SU-DHL-6 (cell line): ENCODE measurements around the gene DCHS2.

Source experiments
- H2AFZ ChIP-seq: fragments of 200-600 bp; sonication (generic); 2 replicates; pipeline ENCODE4 v1.6.1; 2014; ENCODE audit warnings: low read depth, mild to moderate bottlenecking, moderate library complexity, mixed read lengths, antibody characterized with exemption, low read length; ENCODE audit not compliant: severe bottlenecking
- H3F3A ChIP-seq: fragments of 200-600 bp; shearing (Covaris generic); 2 replicates; pipeline ENCODE4 v1.6.0; 2016; ENCODE audit warnings: antibody characterized with exemption, mild to moderate bottlenecking; ENCODE audit not compliant: insufficient read depth
- H3K27ac ChIP-seq: fragments of 200-600 bp; sonication (generic); 2 replicates; pipeline ENCODE4 v1.5.1; 2016; ENCODE audit warnings: low read depth, mild to moderate bottlenecking, low read length, moderate library complexity, mixed read lengths
- H3K27me3 ChIP-seq: fragments of 200-600 bp; sonication (generic), shearing (Covaris generic); 2 replicates; pipeline ENCODE4 v1.6.0; 2014; ENCODE audit warnings: mild to moderate bottlenecking, low read length
- H3K36me3 ChIP-seq: fragments of 200-600 bp; sonication (generic); 2 replicates; pipeline ENCODE4 v1.6.1; 2014; ENCODE audit warnings: mild to moderate bottlenecking, low read length, mixed read lengths
- H3K4me2 ChIP-seq: fragments of 300-600, 200-600 bp; shearing (Covaris generic), sonication (generic); 2 replicates; pipeline ENCODE4 v1.6.0; 2014; ENCODE audit warnings: low read length, low read depth, mild to moderate bottlenecking; ENCODE audit not compliant: poor library complexity, severe bottlenecking
- H3K4me3 ChIP-seq: fragments of 200-600 bp; sonication (generic); 2 replicates; pipeline ENCODE4 v1.5.1; 2014; ENCODE audit warnings: antibody characterized with exemption, low read length, mild to moderate bottlenecking, mixed read lengths; ENCODE audit not compliant: insufficient read depth, poor library complexity, severe bottlenecking
- H3K79me2 ChIP-seq: fragments of 200-600 bp; sonication (generic); 2 replicates; pipeline ENCODE4 v1.6.1; 2014; ENCODE audit warnings: mild to moderate bottlenecking, low read length, moderate library complexity; ENCODE audit not compliant: insufficient read depth
- H3K9ac ChIP-seq: fragments of 200-600 bp; sonication (generic); 2 replicates; pipeline ENCODE4 v1.7.0; 2014; ENCODE audit warnings: mild to moderate bottlenecking, low read length
- H3K9me2 ChIP-seq: fragments of 200-600 bp; sonication (generic); replicated peaks from 2 replicates; pipeline ENCODE4 v1.6.1; 2014; ENCODE audit warnings: low read length; ENCODE audit not compliant: insufficient read depth
- H3K9me3 ChIP-seq: fragments of 200-600 bp; sonication (generic); 2 replicates; pipeline ENCODE4 v1.6.1; 2014; ENCODE audit warnings: low read length, mixed read lengths; ENCODE audit not compliant: insufficient read depth
- H4K20me1 ChIP-seq: fragments of 200-600 bp; sonication (generic); 2 replicates; pipeline ENCODE4 v1.6.1; 2014; ENCODE audit warnings: low read depth, mild to moderate bottlenecking, antibody characterized with exemption, low read length, moderate library complexity, mixed read lengths
- EZH2phosphoT487 ChIP-seq: fragments of 200-600 bp; sonication (generic), shearing (Covaris generic); conservative IDR thresholded peaks from 2 replicates; pipeline ENCODE4 v1.6.1; 2018; ENCODE audit warnings: mild to moderate bottlenecking, antibody characterized with exemption, low read length, moderate library complexity, mixed read lengths
- TF ChIP-seq, protein P1 (sequence below): fragments of 200-600 bp; sonication (generic); IDR thresholded peaks from one replicate; pipeline ENCODE4 v1.5.1; 2017; ENCODE audit warnings: antibody characterized with exemption, mild to moderate bottlenecking, low read length, moderate library complexity; ENCODE audit not compliant: insufficient read depth, poor library complexity, severe bottlenecking

Gene DCHS2

GRCh38 chr4:154490583-154491340 lies 837 bp downstream of the DCHS2 start:
- no peak overlapping the region for H3K4me2 ChIP-seq
- no peak overlapping the region for H3K9ac ChIP-seq
- H2AFZ ChIP-seq: no peak overlapping the region

DNA sequence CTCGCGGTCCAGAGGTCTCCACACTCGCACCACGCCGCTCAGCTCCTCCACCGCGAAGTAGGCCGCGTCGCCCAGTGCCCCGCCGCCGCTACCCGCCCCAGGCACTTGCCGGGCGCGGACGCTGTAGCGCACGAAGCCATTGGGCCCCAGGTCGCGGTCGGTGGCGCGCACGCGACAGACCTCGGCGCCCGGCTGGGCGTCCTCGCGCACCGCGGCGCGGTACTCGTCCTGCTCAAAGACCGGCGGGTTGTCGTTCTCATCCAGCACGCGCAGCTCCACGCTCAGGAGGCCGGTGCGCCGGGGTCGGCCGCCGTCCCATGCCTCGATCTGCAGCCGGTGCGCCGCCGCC lies 1.4 kb downstream of the DCHS2 start:
- no peaks in the 10 kb centered on the region for H3K9me2 ChIP-seq
- H3K9me3 ChIP-seq: no peaks in the 10 kb centered on the region
- H4K20me1 ChIP-seq: no peaks in the 10 kb centered on the region
- no peak overlapping the region for H2AFZ ChIP-seq
- no peaks in the 10 kb centered on the region for H3F3A ChIP-seq
- TF ChIP-seq, protein P1, sequence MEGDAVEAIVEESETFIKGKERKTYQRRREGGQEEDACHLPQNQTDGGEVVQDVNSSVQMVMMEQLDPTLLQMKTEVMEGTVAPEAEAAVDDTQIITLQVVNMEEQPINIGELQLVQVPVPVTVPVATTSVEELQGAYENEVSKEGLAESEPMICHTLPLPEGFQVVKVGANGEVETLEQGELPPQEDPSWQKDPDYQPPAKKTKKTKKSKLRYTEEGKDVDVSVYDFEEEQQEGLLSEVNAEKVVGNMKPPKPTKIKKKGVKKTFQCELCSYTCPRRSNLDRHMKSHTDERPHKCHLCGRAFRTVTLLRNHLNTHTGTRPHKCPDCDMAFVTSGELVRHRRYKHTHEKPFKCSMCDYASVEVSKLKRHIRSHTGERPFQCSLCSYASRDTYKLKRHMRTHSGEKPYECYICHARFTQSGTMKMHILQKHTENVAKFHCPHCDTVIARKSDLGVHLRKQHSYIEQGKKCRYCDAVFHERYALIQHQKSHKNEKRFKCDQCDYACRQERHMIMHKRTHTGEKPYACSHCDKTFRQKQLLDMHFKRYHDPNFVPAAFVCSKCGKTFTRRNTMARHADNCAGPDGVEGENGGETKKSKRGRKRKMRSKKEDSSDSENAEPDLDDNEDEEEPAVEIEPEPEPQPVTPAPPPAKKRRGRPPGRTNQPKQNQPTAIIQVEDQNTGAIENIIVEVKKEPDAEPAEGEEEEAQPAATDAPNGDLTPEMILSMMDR: no peak
- no peak for TF ChIP-seq EZH2phosphoT487
- no peak overlapping the region for H3K4me3 ChIP-seq
- no peaks in the 10 kb centered on the region for H3K36me3 ChIP-seq
- H3K4me2 ChIP-seq: no peak overlapping the region
- no peaks in the 10 kb centered on the region for H3K27me3 ChIP-seq
- no peak overlapping the region for H3K9ac ChIP-seq
- no peaks in the 10 kb centered on the region for H3K79me2 ChIP-seq
- H3K27ac ChIP-seq: no peak overlapping the region

More at GRCh38 chr4:154490583-154491340, 837 bp downstream of the DCHS2 start:
- Histone ChIP-seq H3K9me2 (no peaks in the 10 kb centered on the region), H3K9me3 (no peaks in the 10 kb centered on the region), H4K20me1 (no peaks in the 10 kb centered on the region), H3K27me3 (no peaks in the 10 kb centered on the region), H3K4me3 (no peak overlapping the region), H3K27ac (no peak overlapping the region), H3K79me2 (no peaks in the 10 kb centered on the region), H3F3A (no peaks in the 10 kb centered on the region), H3K36me3 (no peaks in the 10 kb centered on the region)
- TF ChIP-seq EZH2phosphoT487: no peak
- TF ChIP-seq, protein P1: no peak

GRCh38 chr4:154489558-154490233 lies 1.9 kb downstream of the DCHS2 start:
- no peaks in the 10 kb centered on the region for H3K36me3 ChIP-seq
- no peaks in the 10 kb centered on the region for H3K9me2 ChIP-seq
- no peak overlapping the region for H2AFZ ChIP-seq
- no peaks in the 10 kb centered on the region for H4K20me1 ChIP-seq
- no peaks in the 10 kb centered on the region for H3F3A ChIP-seq
- no peak overlapping the region for H3K4me3 ChIP-seq
- no peaks in the 10 kb centered on the region for H3K9me3 ChIP-seq
- no peaks in the 10 kb centered on the region for H3K27me3 ChIP-seq
- H3K9ac ChIP-seq: no peak overlapping the region
- no peak overlapping the region for H3K4me2 ChIP-seq
- H3K79me2 ChIP-seq: no peaks in the 10 kb centered on the region
- TF ChIP-seq, protein P1: no peak
- H3K27ac ChIP-seq: no peak overlapping the region
